K562 (cell line): ENCODE measurements around the gene NAGS. TPM values are rescaled to one million over a fixed set of nuclear protein-coding genes. Genes with fewer than 3 reads are reported as not detected.
A peak's percentile ranks its signal among the peaks of the same experiment; 100 is the strongest.

ENCODE experiments used
- ATAC-seq: fragments of 200-7000 bp; cut with Tn5 transposase; 3 replicates; pipeline ENCODE4 v1.9.1; 2020; ENCODE audit warnings: moderate library complexity
- BruUV-seq: library from RNA; stranded (reverse); fragments of 400-500 nt; replicated peaks from 2 replicates; lab custom pipeline; 2021; lab: Mats Ljungman, UMichigan
- CTCF ChIA-PET: fragments of 300-600 bp; formaldehyde crosslinking; extraction: SDS; loops from one replicate; lab custom pipeline; 2021; ENCODE audit warnings: low intra/inter-chr PET ratio; lab: Yijun Ruan, JAX
- POLR2A ChIA-PET: fragments of 300-600, 350-650 bp; sonication (Branson Sonifier 250); formaldehyde crosslinking; extraction: SDS; loops from one replicate; lab custom pipeline; 2021; ENCODE audit warnings: antibody characterized with exemption, inconsistent platforms; lab: Yijun Ruan, JAX
- DNase-seq, 4 experiments: peaks; one replicate each; pipeline versions ENCODE4 v3.0.0 to v3.0.0-alpha.2; 2011 to 2018; ENCODE audit warnings: low spot score in 3 of 4, mixed read lengths in 3 of 4; ENCODE audit errors: extremely low read depth in 1 of 4
- FAIRE-seq: peaks from 2 replicates; lab custom pipeline; 2011; peaks lifted over from hg19 to GRCh38; lab: Jason Lieb, UNC
- H2AFZ ChIP-seq: 2 replicates; pipeline ENCODE4 v1.6.0; 2011; ENCODE audit warnings: low read depth, low read length, control low read depth, inconsistent platforms
- H3K27ac ChIP-seq: fragments of 200-600 bp; 3 replicates; pipeline ENCODE4 v1.8.0; 2011; ENCODE audit warnings: low read depth, mild to moderate bottlenecking, control low read depth, inconsistent platforms, low read length, moderate library complexity, mixed read lengths; ENCODE audit errors: extremely low read depth
- H3K27me3 ChIP-seq, 2 experiments: fragments of 300-600 bp in 1 of 2; 2 replicates in 1 of 2; 3 replicates in 1 of 2; pipeline versions ENCODE4 v1.6.0 to v1.8.0; 2011; ENCODE audit warnings: inconsistent platforms in 2 of 2, low read length in 2 of 2, mild to moderate bottlenecking in 1 of 2, mixed read lengths in 1 of 2, moderate library complexity in 1 of 2; ENCODE audit not compliant: control insufficient read depth in 2 of 2, insufficient read depth in 2 of 2
- H3K36me3 ChIP-seq: fragments of 300-600 bp; 3 replicates; pipeline ENCODE4 v1.8.0; 2011; ENCODE audit warnings: mild to moderate bottlenecking, low read length, inconsistent platforms; ENCODE audit not compliant: control insufficient read depth, insufficient read depth
- H3K4me1 ChIP-seq, 2 experiments: fragments of 200-600 bp in 1 of 2; replicated peaks in 1 of 2; 2 replicates in 1 of 2; 3 replicates in 1 of 2; pipeline versions ENCODE4 v1.5.1 to v1.8.0; 2011; ENCODE audit warnings: inconsistent platforms in 2 of 2, low read length in 2 of 2, mild to moderate bottlenecking in 1 of 2, mixed read lengths in 1 of 2, moderate library complexity in 1 of 2; ENCODE audit not compliant: control insufficient read depth in 2 of 2, insufficient read depth in 2 of 2
- H3K4me2 ChIP-seq: 2 replicates; pipeline ENCODE4 v1.6.1; 2011; ENCODE audit warnings: low read length, control low read depth, inconsistent platforms, mixed read lengths; ENCODE audit not compliant: insufficient read depth
- H3K4me3 ChIP-seq: fragments of 200-600 bp; sonication (generic), shearing (Covaris generic); 2 replicates; pipeline ENCODE4 v1.5.1; 2016; ENCODE audit warnings: control low read depth, inconsistent platforms
- H3K79me2 ChIP-seq: fragments of 200-600 bp; 3 replicates; pipeline ENCODE4 v1.8.0; 2011; ENCODE audit warnings: low read length, inconsistent platforms; ENCODE audit not compliant: control insufficient read depth, insufficient read depth
- H3K9ac ChIP-seq, 2 experiments: 2 replicates each; pipeline versions ENCODE4 v1.6.0 to v1.6.1; 2011; ENCODE audit warnings: low read depth in 2 of 2, low read length in 2 of 2, control low read depth in 1 of 2, inconsistent platforms in 1 of 2, mild to moderate bottlenecking in 1 of 2, mixed read lengths in 1 of 2; ENCODE audit not compliant: insufficient read depth in 1 of 2
- H3K9me1 ChIP-seq: one replicate; pipeline ENCODE4 v1.6.0; 2011; ENCODE audit warnings: inconsistent platforms, mild to moderate bottlenecking, low read length, moderate library complexity; ENCODE audit not compliant: control insufficient read depth, insufficient read depth
- H3K9me3 ChIP-seq: replicated peaks from 2 replicates; pipeline ENCODE4 v1.5.1; 2011; ENCODE audit warnings: low read depth, low read length, inconsistent platforms; ENCODE audit not compliant: control insufficient read depth, insufficient read depth
- H4K20me1 ChIP-seq: replicated peaks from 2 replicates; pipeline ENCODE4 v1.6.1; 2011; ENCODE audit warnings: low read length, inconsistent platforms, mixed read lengths; ENCODE audit not compliant: control insufficient read depth, insufficient read depth
- ETV6 ChIP-seq, 3 experiments: fragments of 150-350 bp in 1 of 3; sonication (generic) in 1 of 3; formaldehyde crosslinking in 1 of 3; IDR thresholded peaks; 2 replicates each; pipeline versions ENCODE4 v1.6.1 to v1.8.0; 2014 to 2022; ENCODE audit warnings: borderline replicate concordance in 2 of 3, low read depth in 2 of 3, antibody characterized with exemption in 1 of 3, low read length in 1 of 3, mild to moderate bottlenecking in 1 of 3, missing genetic modification reagents in 1 of 3
- PRPF4 ChIP-seq: fragments of 200-400 bp; formaldehyde crosslinking; IDR thresholded peaks from one replicate; pipeline ENCODE4 v1.6.1; 2017; ENCODE audit warnings: low read length, low read depth, mild to moderate bottlenecking; ENCODE audit not compliant: insufficient read depth, poor library complexity, severe bottlenecking
- SMARCE1 ChIP-seq: fragments of 450-650 bp; IDR thresholded peaks from 2 replicates; pipeline ENCODE4 v1.7.1; 2016; ENCODE audit warnings: mild to moderate bottlenecking
- TRIM28 ChIP-seq: fragments of 450-650 bp; IDR thresholded peaks from 2 replicates; pipeline ENCODE4 v1.6.1; 2017
- WGBS: fragments of 100-300 bp; shearing (Covaris generic); methylation state at CpG from one replicate; pipeline ENCODE4 v1.1.6; 2016; ENCODE audit warnings: low coverage, mixed read lengths; ENCODE audit not compliant: insufficient coverage; ENCODE audit errors: missing lambda C conversion rate; 5-methylcytosine and 5-hydroxymethylcytosine counted together
- in situ Hi-C: fragments of 300-500 bp; cut with MboI; formaldehyde crosslinking; loops from 4 replicates; pipeline ENCODE4 v1.15.0; 2018; ENCODE audit warnings: inconsistent platforms, mixed read lengths
- intact Hi-C: fragments of 100-400 bp; cut with micrococcal nuclease; formaldehyde crosslinking; loops from 2 replicates; pipeline ENCODE4 v1.14.2; 2022
- polyA plus RNA-seq, 8 experiments: library from polyadenylated mRNA; depleted of rRNA in 4 of 8; stranded (reverse) in 5 of 8; unstranded in 3 of 8; fragments of >200 nt; fragmentation: Nextera tagmentation in 2 of 8; fragmentation: Illumina TruSeq in 1 of 8; extraction: Ambion mirVana in 2 of 8; extraction: Trizol in 1 of 8; gene quantifications; 2 replicates each; pipeline versions ENCODE4 v1.2.1 to v1.2.3, GENCODE V29; 2011 to 2014; ENCODE audit warnings: inconsistent platforms in 1 of 8, missing spikeins in 1 of 8
- total RNA-seq, 7 experiments: library from RNA; depleted of rRNA in 6 of 7; stranded (reverse); fragments of >200 nt in 6 of 7; fragmentation: Illumina TruSeq in 2 of 7; extraction: Trizol in 2 of 7; gene quantifications; 2 replicates each; pipeline versions ENCODE4 v1.2.1 to v1.2.3, GENCODE V29; 2011 to 2021; ENCODE audit warnings: low replicate concordance in 1 of 7
- TF ChIP-seq, protein P1 (sequence below), 2 experiments: fragments of 450-650 bp; conservative IDR thresholded peaks; 2 replicates each; pipeline ENCODE4 v1.6.1; 2017; ENCODE audit warnings: mild to moderate bottlenecking in 2 of 2, moderate library complexity in 2 of 2
- TF ChIP-seq, protein P2 (sequence below), 2 experiments: fragments of 450-650 bp; IDR thresholded peaks; 2 replicates each; pipeline ENCODE4 v1.6.1; 2016

Gene NAGS
- total and polyA plus RNA-seq, 9 of the 15 experiments (the other 6 are each of a cell fraction or from before 2014, with no cell fraction given) = not detected

DNA sequence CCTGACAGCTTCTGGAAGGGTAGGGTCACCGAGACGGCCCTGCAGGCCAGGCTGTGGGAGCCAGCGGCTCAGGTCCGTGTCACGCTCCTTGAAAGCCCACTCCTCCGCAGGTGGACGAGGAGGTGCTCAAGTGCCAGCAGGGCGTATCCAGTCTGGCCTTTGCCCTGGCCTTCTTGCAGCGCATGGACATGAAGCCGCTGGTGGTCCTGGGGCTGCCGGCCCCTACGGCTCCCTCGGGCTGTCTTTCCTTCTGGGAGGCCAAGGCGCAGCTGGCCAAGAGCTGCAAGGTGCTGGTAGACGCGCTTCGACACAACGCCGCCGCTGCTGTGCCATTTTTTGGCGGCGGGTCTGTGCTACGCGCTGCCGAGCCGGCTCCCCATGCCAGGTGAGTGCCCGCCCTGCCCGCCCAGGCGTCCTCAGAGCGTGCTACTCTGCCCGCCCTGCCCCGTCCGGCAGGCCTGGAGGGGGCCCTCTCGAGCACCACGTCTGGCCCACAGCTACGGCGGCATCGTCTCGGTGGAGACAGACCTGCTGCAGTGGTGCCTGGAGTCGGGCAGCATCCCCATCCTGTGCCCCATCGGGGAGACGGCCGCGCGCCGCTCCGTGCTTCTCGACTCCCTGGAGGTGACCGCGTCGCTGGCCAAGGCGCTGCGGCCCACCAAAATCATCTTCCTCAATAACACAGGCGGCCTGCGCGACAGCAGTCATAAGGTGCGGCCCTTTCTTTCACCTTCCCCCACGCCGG is 1.3 kb downstream of the NAGS start:
- WGBS = 81% methylated on average over 11 of the region's 59 CpGs
- Histone ChIP-seq H4K20me1 (peaks cover 11% of the 10 kb centered on the region; the same call in 1 of the 2 replicates), H3K27me3 (no peaks in the 10 kb centered on the region), H3K4me2 (peak overlapping the region; percentile 79), H2AFZ (peak overlapping the region; percentile 91; the same call in 1 of the 2 replicates), H3K4me3 (peak overlapping the region; percentile 33; the same call in 1 of the 2 replicates), H3K27ac (no peak overlapping the region; the same call in 2 of the 3 replicates), H3K79me2 (no peaks in the 10 kb centered on the region)
- FAIRE-seq = no peak
- intact Hi-C loops = no loop called here
- ATAC-seq = no peak
- BruUV-seq = no TSS peak
- in situ Hi-C loops = no loop called here
- TF ChIP-seq PRPF4 = peak; percentile 25
- TF ChIP-seq TRIM28 = no peak
- TF ChIP-seq, protein P1, sequence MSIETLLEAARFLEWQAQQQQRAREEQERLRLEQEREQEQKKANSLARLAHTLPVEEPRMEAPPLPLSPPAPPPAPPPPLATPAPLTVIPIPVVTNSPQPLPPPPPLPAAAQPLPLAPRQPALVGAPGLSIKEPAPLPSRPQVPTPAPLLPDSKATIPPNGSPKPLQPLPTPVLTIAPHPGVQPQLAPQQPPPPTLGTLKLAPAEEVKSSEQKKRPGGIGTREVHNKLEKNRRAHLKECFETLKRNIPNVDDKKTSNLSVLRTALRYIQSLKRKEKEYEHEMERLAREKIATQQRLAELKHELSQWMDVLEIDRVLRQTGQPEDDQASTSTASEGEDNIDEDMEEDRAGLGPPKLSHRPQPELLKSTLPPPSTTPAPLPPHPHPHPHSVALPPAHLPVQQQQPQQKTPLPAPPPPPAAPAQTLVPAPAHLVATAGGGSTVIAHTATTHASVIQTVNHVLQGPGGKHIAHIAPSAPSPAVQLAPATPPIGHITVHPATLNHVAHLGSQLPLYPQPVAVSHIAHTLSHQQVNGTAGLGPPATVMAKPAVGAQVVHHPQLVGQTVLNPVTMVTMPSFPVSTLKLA (conservative IDR thresholded peaks at IDR 0.05) = no peak
- no peak for TF ChIP-seq SMARCE1
- TF ChIP-seq, protein P2, sequence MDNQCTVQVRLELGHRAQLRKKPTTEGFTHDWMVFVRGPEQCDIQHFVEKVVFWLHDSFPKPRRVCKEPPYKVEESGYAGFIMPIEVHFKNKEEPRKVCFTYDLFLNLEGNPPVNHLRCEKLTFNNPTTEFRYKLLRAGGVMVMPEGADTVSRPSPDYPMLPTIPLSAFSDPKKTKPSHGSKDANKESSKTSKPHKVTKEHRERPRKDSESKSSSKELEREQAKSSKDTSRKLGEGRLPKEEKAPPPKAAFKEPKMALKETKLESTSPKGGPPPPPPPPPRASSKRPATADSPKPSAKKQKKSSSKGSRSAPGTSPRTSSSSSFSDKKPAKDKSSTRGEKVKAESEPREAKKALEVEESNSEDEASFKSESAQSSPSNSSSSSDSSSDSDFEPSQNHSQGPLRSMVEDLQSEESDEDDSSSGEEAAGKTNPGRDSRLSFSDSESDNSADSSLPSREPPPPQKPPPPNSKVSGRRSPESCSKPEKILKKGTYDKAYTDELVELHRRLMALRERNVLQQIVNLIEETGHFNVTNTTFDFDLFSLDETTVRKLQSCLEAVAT (IDR thresholded peaks at IDR 0.05) = peak in 1 of 2 experiments; percentile 58; a peak in 2 of 4 replicates
- no peak for TF ChIP-seq ETV6 (IDR thresholded peaks at IDR 0.05; ENCODE audit: borderline replicate concordance in 1 of 2, low read depth in 2 of 2, low read length in 1 of 2)
- no peak for TF ChIP-seq ETV6 (CRISPR knock-in tag; IDR thresholded peaks at IDR 0.05; ENCODE audit: borderline replicate concordance)
- TF ChIP-seq, all 486 proteins: peak for 2
- Histone ChIP-seq H3K36me3 (peaks cover 4% of the 10 kb centered on the region; the same call in 1 of the 3 replicates), H3K9ac (peak overlapping the region in 1 of 2 experiments; percentile 90; a peak in 2 of 4 replicates), H3K9me1 (no peaks in the 10 kb centered on the region), H3K4me1 (peaks cover 9 to 37% of the 10 kb centered on the region in 2 experiments), H3K9me3 (no peaks in the 10 kb centered on the region)
- POLR2A ChIA-PET = interaction anchor here (0.6 to 1.6 kb wide), 5 partner anchors 10 to 27 kb away, joined by 3 to 5 read pairs (median 4); no protein-coding TSS in a partner anchor
- CTCF ChIA-PET = no interaction called here
- DNase-seq = no peak
